Adrenal gland (tissue), 5 donors: ENCODE results near the gene KCNE5.

Source experiments
- POLR2A ChIP-seq, 2 donors: fragments of 450-650 bp; IDR thresholded peaks; one replicate each; pipeline ENCODE4 v1.6.1; 2017; ENCODE audit warnings: antibody characterized with exemption in 2 of 2, mild to moderate bottlenecking in 2 of 2, moderate library complexity in 1 of 2
- TF ChIP-seq, protein P1 (sequence below), 6 experiments: fragments of 450-650 bp in 4 of 6; fragments of 200-600 bp in 2 of 6; sonication (generic) in 1 of 6; IDR thresholded peaks; 1 replicate in 5 of 6; 2 replicates in 1 of 6; pipeline versions ENCODE4 v1.5.1 to v1.8.0; 2016 to 2021; ENCODE audit warnings: antibody characterized with exemption in 6 of 6, mild to moderate bottlenecking in 2 of 6, moderate library complexity in 1 of 6
- donor health status: DM: no; HTN: no; CAD: no.

DNA sequence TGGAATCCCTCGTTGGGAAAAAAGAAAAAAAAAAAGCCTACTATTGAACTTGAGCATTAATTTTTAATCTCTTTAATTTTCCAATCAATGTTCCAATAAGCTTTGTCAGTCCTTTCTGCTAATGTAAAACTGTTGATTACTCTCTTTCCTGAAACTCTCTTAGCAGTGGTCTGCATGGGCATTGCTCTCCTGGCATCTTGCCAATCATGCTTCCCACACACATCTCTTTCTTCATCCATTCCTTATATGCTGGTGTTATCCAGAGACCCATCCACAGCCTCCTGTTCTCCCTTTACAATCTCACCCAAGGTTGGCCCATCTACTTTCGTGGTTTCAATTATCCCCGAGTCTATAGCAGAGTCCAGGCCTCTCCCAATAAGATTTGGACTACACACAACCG, 31.8 kb upstream of the KCNE5 start:
- TF ChIP-seq POLR2A (IDR thresholded peaks at IDR 0.05), result no peak
- TF ChIP-seq, protein P1, sequence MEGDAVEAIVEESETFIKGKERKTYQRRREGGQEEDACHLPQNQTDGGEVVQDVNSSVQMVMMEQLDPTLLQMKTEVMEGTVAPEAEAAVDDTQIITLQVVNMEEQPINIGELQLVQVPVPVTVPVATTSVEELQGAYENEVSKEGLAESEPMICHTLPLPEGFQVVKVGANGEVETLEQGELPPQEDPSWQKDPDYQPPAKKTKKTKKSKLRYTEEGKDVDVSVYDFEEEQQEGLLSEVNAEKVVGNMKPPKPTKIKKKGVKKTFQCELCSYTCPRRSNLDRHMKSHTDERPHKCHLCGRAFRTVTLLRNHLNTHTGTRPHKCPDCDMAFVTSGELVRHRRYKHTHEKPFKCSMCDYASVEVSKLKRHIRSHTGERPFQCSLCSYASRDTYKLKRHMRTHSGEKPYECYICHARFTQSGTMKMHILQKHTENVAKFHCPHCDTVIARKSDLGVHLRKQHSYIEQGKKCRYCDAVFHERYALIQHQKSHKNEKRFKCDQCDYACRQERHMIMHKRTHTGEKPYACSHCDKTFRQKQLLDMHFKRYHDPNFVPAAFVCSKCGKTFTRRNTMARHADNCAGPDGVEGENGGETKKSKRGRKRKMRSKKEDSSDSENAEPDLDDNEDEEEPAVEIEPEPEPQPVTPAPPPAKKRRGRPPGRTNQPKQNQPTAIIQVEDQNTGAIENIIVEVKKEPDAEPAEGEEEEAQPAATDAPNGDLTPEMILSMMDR (IDR thresholded peaks at IDR 0.05), result no peak
